Type B pancreatic cell (in vitro differentiated cells): ENCODE data around the gene SCYGR1. TPM values are rescaled to one million over a fixed set of nuclear protein-coding genes. Genes with fewer than 3 reads are reported as not detected.
"Not testable (repeated sequence)": the region's sequence is repeated elsewhere in the genome, so short reads cannot be mapped to it uniquely, and the experiment has no call there.

Source experiments
- DNase-seq: peaks from one replicate; pipeline ENCODE4 v3.0.0; 2021; ENCODE audit warnings: mixed read lengths; ENCODE audit not compliant: unreplicated experiment; ENCODE audit errors: extremely low spot score
- H3K27ac Mint-ChIP-seq: 2 replicates; pipeline ENCODE4 v1.8.0; 2021; ENCODE audit warnings: mild to moderate bottlenecking, mixed read lengths
- H3K27me3 Mint-ChIP-seq: 2 replicates; pipeline ENCODE4 v1.8.0; 2021; ENCODE audit warnings: mixed read lengths
- H3K36me3 Mint-ChIP-seq: 2 replicates; pipeline ENCODE4 v1.8.0; 2021; ENCODE audit warnings: mixed read lengths
- H3K4me1 Mint-ChIP-seq: one replicate; pipeline ENCODE4 v1.8.0; 2021; ENCODE audit warnings: mixed read lengths; ENCODE audit not compliant: unreplicated experiment
- H3K4me3 Mint-ChIP-seq: 2 replicates; pipeline ENCODE4 v1.8.0; 2021; ENCODE audit warnings: mild to moderate bottlenecking, mixed read lengths
- H3K9me3 Mint-ChIP-seq: 2 replicates; pipeline ENCODE4 v1.8.0; 2021; ENCODE audit warnings: mixed read lengths
- total RNA-seq: library from RNA; stranded (reverse); gene quantifications from 2 replicates; pipeline ENCODE4 v1.2.1, GENCODE V29; 2021; ENCODE audit warnings: low replicate concordance
- TF ChIP-seq, protein P1 (sequence below): fragments of 200-600 bp; sonication (generic); conservative IDR thresholded peaks from 2 replicates; pipeline ENCODE4 v1.5.0; 2021; ENCODE audit warnings: antibody characterized with exemption, mild to moderate bottlenecking

The SCYGR1 gene
- total RNA-seq, 1 donor from 2014 or later = not detected

DNA sequence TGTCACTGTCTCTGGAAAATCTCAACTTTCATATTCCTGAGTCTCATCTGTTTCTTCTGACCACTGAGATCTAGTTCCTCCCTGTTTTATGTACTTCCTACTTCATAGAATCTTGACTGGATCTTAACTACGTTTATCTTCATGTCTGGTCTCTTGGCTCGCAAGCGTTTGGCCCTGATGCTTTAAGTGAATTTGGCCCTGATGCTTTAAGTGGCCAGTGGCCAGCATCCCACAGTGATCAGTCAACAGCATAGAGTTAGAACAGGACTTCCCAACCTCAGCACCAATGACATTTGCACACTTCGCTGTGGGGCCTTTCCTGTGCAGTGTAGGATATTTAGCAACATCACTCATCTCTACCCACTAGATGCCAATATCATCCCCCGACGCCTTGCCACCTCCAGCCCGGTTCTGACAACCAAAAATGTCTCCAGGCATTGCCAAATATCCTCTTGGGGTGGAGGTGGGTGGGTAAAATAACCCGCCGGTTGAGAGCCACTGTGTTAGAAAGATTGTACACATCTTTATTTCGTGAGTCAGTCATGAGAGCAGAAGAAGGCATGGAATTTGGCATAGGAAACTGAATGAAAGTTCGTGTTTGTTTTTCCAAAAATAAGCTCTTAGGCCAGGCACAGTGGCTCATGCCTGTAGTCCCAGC lies 20.9 kb downstream of the SCYGR1 start:
- Mint-ChIP-seq H3K27me3 (no peaks in the 10 kb centered on the region), H3K9me3 (peaks cover 6% of the 10 kb centered on the region), H3K4me1 (no peaks in the 10 kb centered on the region), H3K27ac (no peak overlapping the region), H3K36me3 (no peaks in the 10 kb centered on the region), H3K4me3 (no peak overlapping the region)
- no peak for DNase-seq
- TF ChIP-seq, protein P1, sequence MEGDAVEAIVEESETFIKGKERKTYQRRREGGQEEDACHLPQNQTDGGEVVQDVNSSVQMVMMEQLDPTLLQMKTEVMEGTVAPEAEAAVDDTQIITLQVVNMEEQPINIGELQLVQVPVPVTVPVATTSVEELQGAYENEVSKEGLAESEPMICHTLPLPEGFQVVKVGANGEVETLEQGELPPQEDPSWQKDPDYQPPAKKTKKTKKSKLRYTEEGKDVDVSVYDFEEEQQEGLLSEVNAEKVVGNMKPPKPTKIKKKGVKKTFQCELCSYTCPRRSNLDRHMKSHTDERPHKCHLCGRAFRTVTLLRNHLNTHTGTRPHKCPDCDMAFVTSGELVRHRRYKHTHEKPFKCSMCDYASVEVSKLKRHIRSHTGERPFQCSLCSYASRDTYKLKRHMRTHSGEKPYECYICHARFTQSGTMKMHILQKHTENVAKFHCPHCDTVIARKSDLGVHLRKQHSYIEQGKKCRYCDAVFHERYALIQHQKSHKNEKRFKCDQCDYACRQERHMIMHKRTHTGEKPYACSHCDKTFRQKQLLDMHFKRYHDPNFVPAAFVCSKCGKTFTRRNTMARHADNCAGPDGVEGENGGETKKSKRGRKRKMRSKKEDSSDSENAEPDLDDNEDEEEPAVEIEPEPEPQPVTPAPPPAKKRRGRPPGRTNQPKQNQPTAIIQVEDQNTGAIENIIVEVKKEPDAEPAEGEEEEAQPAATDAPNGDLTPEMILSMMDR = no peak

DNA sequence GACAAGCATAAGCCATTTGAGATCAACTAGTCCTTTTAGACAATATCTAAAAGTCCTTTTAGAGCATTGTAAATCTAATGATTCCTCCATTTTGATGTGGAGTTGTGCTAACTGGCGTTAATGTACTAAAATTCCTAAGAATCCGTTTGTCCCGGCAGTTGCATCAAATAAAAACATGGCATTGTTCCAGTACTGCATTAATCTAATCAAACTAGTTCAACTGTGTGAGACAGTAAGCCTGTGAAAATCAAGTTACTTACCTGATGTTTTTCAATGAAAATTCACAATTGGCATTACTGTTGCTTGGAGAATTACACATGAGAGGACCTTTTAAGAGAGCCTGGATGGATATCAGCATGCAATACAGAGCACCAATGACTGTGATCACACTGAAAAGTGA lies 21.9 kb downstream of the SCYGR1 start:
- H3K4me1 Mint-ChIP-seq = no peaks in the 10 kb centered on the region
- H3K9me3 Mint-ChIP-seq = peaks cover 6% of the 10 kb centered on the region
- H3K27me3 Mint-ChIP-seq = no peaks in the 10 kb centered on the region
- TF ChIP-seq, protein P1 = no peak
- H3K36me3 Mint-ChIP-seq = peaks cover 2% of the 10 kb centered on the region
- no peak overlapping the region for H3K27ac Mint-ChIP-seq
- H3K4me3 Mint-ChIP-seq = no peak overlapping the region
- no peak for DNase-seq

DNA sequence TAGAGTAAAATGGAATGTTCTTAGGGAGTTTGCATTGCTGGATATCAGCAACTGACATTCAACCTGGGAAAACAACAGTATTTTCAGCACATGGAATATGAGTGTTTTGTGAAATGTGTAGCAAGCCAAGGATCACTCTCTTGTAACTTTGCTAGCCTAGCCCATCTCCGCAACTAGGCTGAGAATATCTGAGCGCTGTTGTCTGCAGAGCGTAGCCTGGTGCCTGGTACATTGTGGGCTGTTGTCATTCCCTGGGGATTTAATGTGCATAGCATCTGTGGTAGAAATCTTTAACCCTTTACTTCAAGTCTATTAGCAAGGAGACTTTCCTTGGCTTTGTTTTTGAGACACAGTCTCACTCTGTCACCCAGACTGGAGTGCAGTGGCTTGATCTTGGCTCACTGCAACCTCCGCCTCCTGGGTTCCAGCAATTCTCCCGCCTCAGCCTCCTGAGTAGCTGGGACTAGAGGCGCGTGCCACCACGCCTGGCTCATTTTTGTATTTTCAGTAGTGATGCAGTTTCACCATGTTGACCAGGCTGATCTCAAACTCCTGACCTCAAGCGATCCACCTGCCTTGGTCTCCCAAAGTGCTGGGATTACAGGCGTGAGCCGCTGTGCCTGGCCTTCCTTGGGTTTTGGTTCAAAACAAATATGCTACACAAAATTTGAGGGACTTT lies 23.0 kb downstream of the SCYGR1 start:
- not testable (repeated sequence) for DNase-seq, H3K27ac Mint-ChIP-seq, H3K4me1 Mint-ChIP-seq, H3K9me3 Mint-ChIP-seq, H3K27me3 Mint-ChIP-seq, H3K36me3 Mint-ChIP-seq, H3K4me3 Mint-ChIP-seq

DNA sequence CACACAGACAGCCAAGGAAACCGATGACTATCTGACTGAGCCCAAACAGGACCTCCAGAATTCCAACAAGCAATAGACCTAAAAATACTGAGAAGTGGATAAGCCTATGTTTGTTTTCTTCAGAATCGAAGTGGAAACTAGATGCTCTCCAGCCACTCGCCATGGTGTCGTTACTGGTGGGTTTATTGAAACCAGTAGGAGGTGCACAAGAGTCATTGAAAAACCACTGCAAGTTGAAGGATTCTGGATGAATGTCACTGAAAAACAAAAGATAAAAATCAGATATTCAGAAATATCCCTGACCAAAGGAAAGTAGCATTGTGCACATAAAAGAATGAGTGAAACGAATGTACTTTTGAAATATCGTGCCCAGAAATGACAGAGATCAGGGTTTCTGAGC lies 24.0 kb downstream of the SCYGR1 start:
- Mint-ChIP-seq H3K36me3 (peaks cover 19% of the 10 kb centered on the region), H3K27ac (no peak overlapping the region), H3K27me3 (no peaks in the 10 kb centered on the region), H3K4me1 (no peaks in the 10 kb centered on the region), H3K4me3 (no peak overlapping the region), H3K9me3 (peaks cover 6% of the 10 kb centered on the region)
- TF ChIP-seq, protein P1 = peak; percentile 43
- no peak for DNase-seq

DNA sequence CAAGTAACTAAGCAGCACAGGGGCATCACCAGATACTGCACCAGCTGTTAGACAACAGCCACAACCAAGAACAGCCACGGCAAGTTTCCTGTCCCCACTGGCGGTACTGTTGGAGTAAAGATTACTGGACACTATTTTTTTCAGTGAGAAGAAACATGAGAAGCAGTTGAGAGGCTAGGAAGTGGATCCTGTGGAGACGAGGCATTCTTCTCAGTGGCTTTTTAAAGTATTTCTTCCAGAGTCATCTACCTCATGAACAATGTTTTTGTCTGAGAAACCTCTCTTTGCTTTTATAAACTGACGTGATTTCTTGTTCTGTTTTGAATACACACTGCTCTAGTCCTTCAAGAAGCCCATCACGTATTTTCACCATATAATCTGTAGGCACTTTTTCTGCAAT lies 27.4 kb downstream of the SCYGR1 start:
- Mint-ChIP-seq H3K36me3 (peaks cover 22% of the 10 kb centered on the region), H3K4me1 (no peaks in the 10 kb centered on the region), H3K9me3 (no peaks in the 10 kb centered on the region), H3K27ac (no peak overlapping the region), H3K4me3 (no peak overlapping the region), H3K27me3 (no peaks in the 10 kb centered on the region)
- no peak for DNase-seq
- TF ChIP-seq, protein P1 = no peak

DNA sequence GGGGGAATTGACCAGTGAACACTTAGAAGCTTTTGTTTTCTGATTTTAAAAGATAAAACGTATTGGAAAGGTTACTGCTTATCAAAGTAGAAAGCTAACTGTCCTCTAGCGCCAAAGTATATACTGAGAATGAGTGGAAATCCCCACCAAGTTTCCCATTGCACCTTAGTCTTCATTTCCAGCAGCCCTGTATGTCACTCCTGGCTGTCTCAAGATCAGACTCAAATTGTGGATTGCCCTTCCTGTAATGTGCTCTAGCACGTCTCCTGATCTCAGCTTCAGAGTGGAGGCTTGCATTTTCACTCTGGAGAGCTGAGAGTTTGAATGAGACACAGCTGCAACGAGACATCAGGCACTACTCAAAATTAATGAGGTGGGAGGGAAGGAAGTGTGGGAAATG lies 36.1 kb downstream of the SCYGR1 start:
- TF ChIP-seq, protein P1 = no peak
- Mint-ChIP-seq H3K4me1 (no peaks in the 10 kb centered on the region), H3K9me3 (no peaks in the 10 kb centered on the region), H3K36me3 (peaks cover 12% of the 10 kb centered on the region), H3K27me3 (no peaks in the 10 kb centered on the region), H3K4me3 (no peak overlapping the region), H3K27ac (no peak overlapping the region)
- DNase-seq = no peak
